HepG2 (cell line): ENCODE results near the gene TIPRL.

ENCODE experiments used
- MEIS2 ChIP-seq: sonication (generic); formaldehyde crosslinking; IDR thresholded peaks from 2 replicates; pipeline ENCODE4 v1.9.0; 2021; ENCODE audit warnings: mild to moderate bottlenecking, missing genetic modification reagents
- MYNN ChIP-seq: sonication (generic); formaldehyde crosslinking; IDR thresholded peaks from 2 replicates; pipeline ENCODE4 v1.4.0; 2020; ENCODE audit warnings: mild to moderate bottlenecking, low read depth, missing genetic modification reagents
- POLR2A ChIP-seq, 2 experiments: IDR thresholded peaks; 2 replicates each; pipeline ENCODE4 v1.6.1; 2011; ENCODE audit warnings: low read depth in 2 of 2, low read length in 2 of 2, mild to moderate bottlenecking in 1 of 2, moderate library complexity in 1 of 2; ENCODE audit not compliant: insufficient read depth in 1 of 2
- PRDM10 ChIP-seq: sonication (generic); formaldehyde crosslinking; IDR thresholded peaks from 2 replicates; pipeline ENCODE4 v1.4.0; 2020; ENCODE audit warnings: low read depth, missing genetic modification reagents
- SAP130 ChIP-seq: IDR thresholded peaks from 2 replicates; pipeline ENCODE4 v1.6.1; 2016; ENCODE audit warnings: low read depth
- U2AF1 ChIP-seq: fragments of 200-400 bp; formaldehyde crosslinking; optimal IDR thresholded peaks from 2 replicates; pipeline ENCODE3; 2017; ENCODE audit warnings: mild to moderate bottlenecking, low read depth, low read length
- TF ChIP-seq, protein P1 (sequence below): sonication (generic); formaldehyde crosslinking; IDR thresholded peaks from 2 replicates; pipeline ENCODE4 v1.4.0; 2020; ENCODE audit warnings: missing genetic modification reagents, borderline replicate concordance

- no peak for TF ChIP-seq U2AF1
- TF ChIP-seq SAP130 (CRISPR knock-in tag), result no peak
- no peak for TF ChIP-seq PRDM10 (CRISPR knock-in tag)
- no peak for TF ChIP-seq POLR2A (IDR thresholded peaks at IDR 0.05; ENCODE audit: insufficient read depth in 1 of 2, low read depth in 2 of 2, low read length in 2 of 2)
- TF ChIP-seq MEIS2 (CRISPR knock-in tag), result no peak
- TF ChIP-seq, protein P1, sequence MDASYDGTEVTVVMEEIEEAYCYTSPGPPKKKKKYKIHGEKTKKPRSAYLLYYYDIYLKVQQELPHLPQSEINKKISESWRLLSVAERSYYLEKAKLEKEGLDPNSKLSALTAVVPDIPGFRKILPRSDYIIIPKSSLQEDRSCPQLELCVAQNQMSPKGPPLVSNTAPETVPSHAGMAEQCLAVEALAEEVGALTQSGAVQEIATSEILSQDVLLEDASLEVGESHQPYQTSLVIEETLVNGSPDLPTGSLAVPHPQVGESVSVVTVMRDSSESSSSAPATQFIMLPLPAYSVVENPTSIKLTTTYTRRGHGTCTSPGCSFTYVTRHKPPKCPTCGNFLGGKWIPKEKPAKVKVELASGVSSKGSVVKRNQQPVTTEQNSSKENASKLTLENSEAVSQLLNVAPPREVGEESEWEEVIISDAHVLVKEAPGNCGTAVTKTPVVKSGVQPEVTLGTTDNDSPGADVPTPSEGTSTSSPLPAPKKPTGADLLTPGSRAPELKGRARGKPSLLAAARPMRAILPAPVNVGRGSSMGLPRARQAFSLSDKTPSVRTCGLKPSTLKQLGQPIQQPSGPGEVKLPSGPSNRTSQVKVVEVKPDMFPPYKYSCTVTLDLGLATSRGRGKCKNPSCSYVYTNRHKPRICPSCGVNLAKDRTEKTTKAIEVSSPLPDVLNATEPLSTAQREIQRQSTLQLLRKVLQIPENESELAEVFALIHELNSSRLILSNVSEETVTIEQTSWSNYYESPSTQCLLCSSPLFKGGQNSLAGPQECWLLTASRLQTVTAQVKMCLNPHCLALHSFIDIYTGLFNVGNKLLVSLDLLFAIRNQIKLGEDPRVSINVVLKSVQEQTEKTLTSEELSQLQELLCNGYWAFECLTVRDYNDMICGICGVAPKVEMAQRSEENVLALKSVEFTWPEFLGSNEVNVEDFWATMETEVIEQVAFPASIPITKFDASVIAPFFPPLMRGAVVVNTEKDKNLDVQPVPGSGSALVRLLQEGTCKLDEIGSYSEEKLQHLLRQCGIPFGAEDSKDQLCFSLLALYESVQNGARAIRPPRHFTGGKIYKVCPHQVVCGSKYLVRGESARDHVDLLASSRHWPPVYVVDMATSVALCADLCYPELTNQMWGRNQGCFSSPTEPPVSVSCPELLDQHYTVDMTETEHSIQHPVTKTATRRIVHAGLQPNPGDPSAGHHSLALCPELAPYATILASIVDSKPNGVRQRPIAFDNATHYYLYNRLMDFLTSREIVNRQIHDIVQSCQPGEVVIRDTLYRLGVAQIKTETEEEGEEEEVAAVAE (CRISPR knock-in tag), result no peak
- TF ChIP-seq MYNN, result no peak
Measured at GRCh38 chr1:168243198-168243597, 64.4 kb downstream of the TIPRL start.
